ENCODE results near the gene UBQLN4. TPM values are rescaled to one million over a fixed set of nuclear protein-coding genes. Genes with fewer than 3 reads are reported as not detected.
A peak's percentile ranks its signal among the peaks of the same experiment; 100 is the strongest.

UBQLN4 gene
- total and polyA plus RNA-seq, 2 of the 4 experiments (the other 2 are of a cell fraction), result 8.8 to 21.6 TPM

DNA sequence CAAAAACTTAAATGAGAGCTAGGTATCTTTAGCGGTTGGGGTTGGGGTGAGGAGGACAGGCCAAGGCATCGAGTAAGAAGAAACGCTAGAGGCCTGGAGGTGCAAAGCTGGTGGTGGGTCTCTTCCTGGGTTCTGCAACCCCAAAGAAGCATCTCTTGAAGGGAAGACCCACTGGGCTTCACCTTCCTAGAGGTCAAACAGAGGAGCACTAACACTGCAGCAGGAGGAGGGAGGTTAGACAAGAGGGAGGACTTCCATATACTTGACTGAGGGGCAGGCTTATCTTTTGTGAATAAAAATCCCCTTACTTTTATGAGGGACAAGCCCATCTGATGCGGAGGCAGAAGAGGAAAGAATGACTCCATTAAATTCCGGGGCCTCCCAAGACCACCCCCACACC is 26.2 kb upstream of the UBQLN4 start:
- H2AK9ac ChIP-seq (replicated peaks; ENCODE audit: low read depth, low read length, poor library complexity), result peak overlapping the region; percentile 98
- peak overlapping the region; percentile 41 to 76; a peak in 2 of 4 replicates for H4K8ac ChIP-seq (ENCODE audit: low read depth in 2 of 2, low read length in 2 of 2)
- no peak for DNase-seq
- no peaks in the 10 kb centered on the region for H3K9me3 ChIP-seq (ENCODE audit: control insufficient read depth, insufficient read depth, low read length)
- H4K5ac ChIP-seq (ENCODE audit: low read depth, low read length), result 0 out of 2 replicates have a peak overlapping the region, but pooled peaks have one; percentile 6
- H3K23ac ChIP-seq (ENCODE audit: low read depth, low read length), result peak overlapping the region; percentile 36; the same call in 1 of the 2 replicates
- BruUV-seq (replicated peaks), result no TSS peak
- peak overlapping the region; percentile 76; the same call in 1 of the 2 replicates for H3K14ac ChIP-seq (replicated peaks; ENCODE audit: low read depth, low read length)
- H3K4me2 ChIP-seq (ENCODE audit: low read depth, low read length), result peak overlapping the region; percentile 92
- peaks cover 22% of the 10 kb centered on the region for H3K4me1 ChIP-seq (ENCODE audit: control insufficient read depth, insufficient read depth, low read length)
- peak overlapping the region; percentile 71 for H3K4me3 ChIP-seq (ENCODE audit: insufficient read depth, low read depth, low read length)
- 0 out of 2 replicates have a peak overlapping the region, but pooled peaks have one; percentile 8 for H3K27ac ChIP-seq (ENCODE audit: insufficient read depth, low read length)
- peaks cover 34% of the 10 kb centered on the region for H4K20me1 ChIP-seq (ENCODE audit: insufficient read depth, low read length)
- H2BK15ac ChIP-seq (ENCODE audit: low read depth, low read length), result no peak overlapping the region
- no peak for TF ChIP-seq BHLHE40 (IDR thresholded peaks at IDR 0.05; ENCODE audit: low read depth, low read length)
- TF ChIP-seq, protein P1, sequence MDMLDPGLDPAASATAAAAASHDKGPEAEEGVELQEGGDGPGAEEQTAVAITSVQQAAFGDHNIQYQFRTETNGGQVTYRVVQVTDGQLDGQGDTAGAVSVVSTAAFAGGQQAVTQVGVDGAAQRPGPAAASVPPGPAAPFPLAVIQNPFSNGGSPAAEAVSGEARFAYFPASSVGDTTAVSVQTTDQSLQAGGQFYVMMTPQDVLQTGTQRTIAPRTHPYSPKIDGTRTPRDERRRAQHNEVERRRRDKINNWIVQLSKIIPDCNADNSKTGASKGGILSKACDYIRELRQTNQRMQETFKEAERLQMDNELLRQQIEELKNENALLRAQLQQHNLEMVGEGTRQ (IDR thresholded peaks at IDR 0.05; ENCODE audit: low read depth, low read length), result no peak
- peaks cover 30% of the 10 kb centered on the region for H3K36me3 ChIP-seq (ENCODE audit: control insufficient read depth, insufficient read depth, low read length)
- peak overlapping the region; percentile 89 for H3K4ac ChIP-seq (ENCODE audit: low read depth, low read length)
- no peak overlapping the region for H2BK120ac ChIP-seq (ENCODE audit: low read depth, low read length)
- no peak overlapping the region for H2AFZ ChIP-seq (replicated peaks; ENCODE audit: low read length, poor library complexity)
- H2AK5ac ChIP-seq (ENCODE audit: low read depth, low read length), result peak overlapping the region; percentile 54; the same call in 1 of the 2 replicates
- dilution Hi-C loops (cut with HindIII; ENCODE audit: low sequenced_read_pairs, unreplicated experiment), result no loop called here
- ChIA-PET POLR2A (ENCODE audit: unreplicated experiment) (interaction anchor here (0.6 kb wide), 1 partner anchor 23 kb away, joined by 13 read pairs; no protein-coding TSS in a partner anchor), CTCF (no interaction called here)
- H4K91ac ChIP-seq (ENCODE audit: insufficient read depth, low read depth, low read length), result 0 out of 2 replicates have a peak overlapping the region, but pooled peaks have one; percentile 87
- ATAC-seq (ENCODE audit: low read depth), result no peak
- no peak overlapping the region for H2BK20ac ChIP-seq (ENCODE audit: low read depth, low read length)
- intact Hi-C loops (cut with micrococcal nuclease), result no loop called here
- no peak overlapping the region; the same call in 1 of the 2 replicates for H3K56ac ChIP-seq (ENCODE audit: extremely low read depth, insufficient read depth, low read length)
- no peaks in the 10 kb centered on the region for H3K27me3 ChIP-seq (ENCODE audit: control insufficient read depth, insufficient read depth, low read length)
- peaks cover 10% of the 10 kb centered on the region for H3K9me1 ChIP-seq (ENCODE audit: insufficient read depth, low read length)
- peak overlapping the region; percentile 94 for H3K9ac ChIP-seq (ENCODE audit: low read depth, low read length)
- in situ Hi-C loops (cut with MboI; ENCODE audit: low sequenced_read_pairs), result no loop called here
- H3K18ac ChIP-seq (ENCODE audit: low read depth, low read length), result no peak overlapping the region
- no CpG with 5 or more reads among the region's 5 CpGs for WGBS, 2 experiments (ENCODE audit: extremely low coverage in 2 of 2, insufficient read length in 1 of 2)
- no peak overlapping the region for H2BK5ac ChIP-seq (ENCODE audit: low read depth, low read length, poor library complexity, severe bottlenecking)
- peaks cover 37 to 91% of the 10 kb centered on the region in 2 experiments for H3K79me1 ChIP-seq (ENCODE audit: low read depth in 1 of 2, low read length in 2 of 2)
